Measurements from ENCODE around the gene C11orf16. TPM values are rescaled to one million over a fixed set of nuclear protein-coding genes. Genes with fewer than 3 reads are reported as not detected.
"Not testable (repeated sequence)": the region's sequence is repeated elsewhere in the genome, so short reads cannot be mapped to it uniquely, and the experiment has no call there.

C11orf16 gene
- not detected for total RNA-seq (ENCODE audit: unreplicated experiment)
- long read RNA-seq: 0 reads

GRCh38 chr11:8932564-8933180 is at the start of gene C11orf16:
Gene C11orf16 (minus strand): TSS chr11:8932947. CDS start chr11:8932308, 639 bp downstream.
- H3K4me3 Mint-ChIP-seq (ENCODE audit: unreplicated experiment): no peak within 1 kb of the TSS
- H3K27ac Mint-ChIP-seq (ENCODE audit: unreplicated experiment): no peak within 1 kb of the TSS
- H3K4me1 Mint-ChIP-seq (ENCODE audit: low read depth, unreplicated experiment): peaks cover 2% of the 10 kb centered on the region
- H3K36me3 Mint-ChIP-seq (ENCODE audit: unreplicated experiment): no peaks in the 10 kb centered on the region
- H3K27me3 Mint-ChIP-seq (ENCODE audit: unreplicated experiment): peaks cover 2% of the 10 kb centered on the region
- no peak for DNase-seq
- no peak for TF ChIP-seq CTCF (IDR thresholded peaks at IDR 0.05; ENCODE audit: partially characterized antibody, unreplicated experiment)
- H3K9me3 Mint-ChIP-seq (ENCODE audit: unreplicated experiment): peaks cover 1% of the 10 kb centered on the region

- Mint-ChIP-seq H3K27ac (ENCODE audit: unreplicated experiment) (no peak overlapping the region), H3K4me3 (ENCODE audit: unreplicated experiment) (no peak overlapping the region)
Observed at GRCh38 chr11:8980485-8980884, 47.7 kb upstream of the C11orf16 start.

GRCh38 chr11:8979365-8979764 is 46.6 kb upstream of the C11orf16 start:
- H3K27me3 Mint-ChIP-seq (ENCODE audit: unreplicated experiment); H3K27ac Mint-ChIP-seq (ENCODE audit: unreplicated experiment); H3K4me3 Mint-ChIP-seq (ENCODE audit: unreplicated experiment): not testable (repeated sequence)

More at GRCh38 chr11:8980485-8980884, 47.7 kb upstream of the C11orf16 start:
- Mint-ChIP-seq H3K36me3 (ENCODE audit: unreplicated experiment) (peaks cover 5% of the 10 kb centered on the region), H3K4me1 (ENCODE audit: low read depth, unreplicated experiment) (no peaks in the 10 kb centered on the region), H3K27me3 (ENCODE audit: unreplicated experiment) (no peaks in the 10 kb centered on the region), H3K9me3 (ENCODE audit: unreplicated experiment) (peaks cover 2% of the 10 kb centered on the region)
- TF ChIP-seq CTCF (IDR thresholded peaks at IDR 0.05; ENCODE audit: partially characterized antibody, unreplicated experiment): no peak
- DNase-seq: no peak

GRCh38 chr11:8973121-8973520 is 40.4 kb upstream of the C11orf16 start:
- Mint-ChIP-seq H3K27me3 (ENCODE audit: unreplicated experiment) (no peaks in the 10 kb centered on the region), H3K4me3 (ENCODE audit: unreplicated experiment) (no peak overlapping the region), H3K27ac (ENCODE audit: unreplicated experiment) (no peak overlapping the region), H3K9me3 (ENCODE audit: unreplicated experiment) (peaks cover 2% of the 10 kb centered on the region), H3K36me3 (ENCODE audit: unreplicated experiment) (peaks cover 4% of the 10 kb centered on the region), H3K4me1 (ENCODE audit: low read depth, unreplicated experiment) (no peaks in the 10 kb centered on the region)
- TF ChIP-seq CTCF (IDR thresholded peaks at IDR 0.05; ENCODE audit: partially characterized antibody, unreplicated experiment): no peak
- DNase-seq: no peak

More at GRCh38 chr11:8979365-8979764, 46.6 kb upstream of the C11orf16 start:
- H3K4me1 Mint-ChIP-seq (ENCODE audit: low read depth, unreplicated experiment); H3K9me3 Mint-ChIP-seq (ENCODE audit: unreplicated experiment); DNase-seq; H3K36me3 Mint-ChIP-seq (ENCODE audit: unreplicated experiment): not testable (repeated sequence)

GRCh38 chr11:8971924-8972316 is 39.2 kb upstream of the C11orf16 start:
- Mint-ChIP-seq H3K4me1 (ENCODE audit: low read depth, unreplicated experiment) (no peaks in the 10 kb centered on the region), H3K27me3 (ENCODE audit: unreplicated experiment) (no peaks in the 10 kb centered on the region), H3K36me3 (ENCODE audit: unreplicated experiment) (peaks cover 4% of the 10 kb centered on the region), H3K27ac (ENCODE audit: unreplicated experiment) (no peak overlapping the region), H3K9me3 (ENCODE audit: unreplicated experiment) (peaks cover 2% of the 10 kb centered on the region), H3K4me3 (ENCODE audit: unreplicated experiment) (no peak overlapping the region)
- TF ChIP-seq CTCF (IDR thresholded peaks at IDR 0.05; ENCODE audit: partially characterized antibody, unreplicated experiment): no peak
- DNase-seq: no peak
